Spleen (tissue), 11 donors: ENCODE data around the gene PRDX2. TPM values are rescaled to one million over a fixed set of nuclear protein-coding genes. Genes with fewer than 3 reads are reported as not detected.
"Not testable (repeated sequence)": the region's sequence is repeated elsewhere in the genome, so short reads cannot be mapped to it uniquely, and the experiment has no call there.

Source experiments
- DNase-seq: peaks from one replicate; pipeline ENCODE4 v3.0.0-alpha.2; 2020
- H3K27ac ChIP-seq, 8 donors: fragments of 200-600 bp; sonication (generic) in 7 of 8; 1 replicate in 4 of 8; 2 replicates in 4 of 8; pipeline versions ENCODE4 v1.5.0 to v1.8.0; 2016 to 2021; ENCODE audit warnings: inconsistent platforms in 4 of 8, mild to moderate bottlenecking in 4 of 8, moderate library complexity in 1 of 8
- H3K27me3 ChIP-seq, 7 donors: fragments of 200-600 bp; sonication (generic) in 6 of 7; replicated peaks in 1 of 7; 1 replicate in 4 of 7; 2 replicates in 3 of 7; pipeline versions ENCODE4 v1.5.0 to v1.8.0; 2016 to 2021; ENCODE audit warnings: inconsistent platforms in 3 of 7, mild to moderate bottlenecking in 1 of 7
- H3K36me3 ChIP-seq, 6 donors: fragments of 200-600 bp; sonication (generic) in 5 of 6; 1 replicate in 4 of 6; 2 replicates in 2 of 6; pipeline versions ENCODE4 v1.5.0 to v1.8.0; 2016 to 2021; ENCODE audit warnings: inconsistent platforms in 2 of 6
- H3K4me1 ChIP-seq, 6 donors: fragments of 200-600 bp; sonication (generic) in 5 of 6; 1 replicate in 3 of 6; 2 replicates in 3 of 6; pipeline versions ENCODE4 v1.5.0 to v1.8.0; 2016 to 2021; ENCODE audit warnings: inconsistent platforms in 3 of 6
- H3K4me3 ChIP-seq, 8 donors: fragments of 200-600 bp; sonication (generic) in 7 of 8; 1 replicate in 4 of 8; 2 replicates in 4 of 8; pipeline versions ENCODE4 v1.5.0 to v1.8.0; 2016 to 2021; ENCODE audit warnings: inconsistent platforms in 4 of 8, mild to moderate bottlenecking in 4 of 8, moderate library complexity in 2 of 8
- H3K9me3 ChIP-seq, 8 donors: fragments of 200-600 bp; sonication (generic) in 7 of 8; 1 replicate in 4 of 8; 2 replicates in 4 of 8; pipeline versions ENCODE4 v1.5.0 to v1.8.0; 2016 to 2021; ENCODE audit warnings: inconsistent platforms in 4 of 8
- POLR2A ChIP-seq, 3 donors: fragments of 450-650 bp; IDR thresholded peaks; one replicate each; pipeline ENCODE4 v1.5.1; 2017; ENCODE audit warnings: antibody characterized with exemption in 3 of 3, mild to moderate bottlenecking in 1 of 3
- POLR2AphosphoS5 ChIP-seq, 3 donors: sonication (generic); formaldehyde crosslinking; IDR thresholded peaks; one replicate each; pipeline ENCODE4 v1.5.1; 2017; ENCODE audit warnings: antibody characterized with exemption in 3 of 3
- WGBS, 5 donors: extraction: QIAGEN DNeasy Blood & Tissue Kit in 3 of 5; methylation state at CpG; one replicate each; pipeline versions ENCODE4 v1.1.5 to v1.1.7; 2013 to 2018; 5-methylcytosine and 5-hydroxymethylcytosine counted together
- intact Hi-C: fragments of 100-400 bp; cut with DNase I; formaldehyde crosslinking; loops from one replicate; pipeline ENCODE4 v1.15.0; 2023; ENCODE audit warnings: low total_unique reads
- polyA plus RNA-seq, 3 donors: library from polyadenylated mRNA; stranded (reverse); fragments of 200-250 nt; gene quantifications; one replicate each; pipeline ENCODE4 v1.2.1, GENCODE V29; 2013
- total RNA-seq, 7 donors: library from RNA; depleted of rRNA in 3 of 7; stranded (reverse); fragments of >200 nt in 3 of 7; fragmentation: NEBNext Ultra II Directional in 4 of 7; extraction: Animal tissue kit (Norgen Biotek cat#: 25700) in 4 of 7; gene quantifications; one replicate each; pipeline versions ENCODE4 v1.1.0 to v1.2.1, GENCODE V29; 2016 to 2021
- TF ChIP-seq, protein P1 (sequence below), 11 experiments: fragments of 200-600 bp in 7 of 11; fragments of 450-650 bp in 4 of 11; sonication (generic) in 4 of 11; IDR thresholded peaks in 8 of 11; conservative IDR thresholded peaks in 3 of 11; 1 replicate in 7 of 11; 2 replicates in 4 of 11; pipeline versions ENCODE4 v1.4.0 to v1.8.0; 2016 to 2021; ENCODE audit warnings: antibody characterized with exemption in 11 of 11, inconsistent platforms in 4 of 11, mild to moderate bottlenecking in 1 of 11
- donor health status: healthy with polysubstance abuse.
- donor health status: DM: no; HTN: no; CAD: no; lungs with moderate emphysema.
- donor health status: DM: no; HTN: no; CAD: no.
- donor health status: Bipolar disorder and iron deficiency.
- donor health status: healthy.
- donor health status: DM: no; HTN: no; CAD: no.
- donor health status: DM: yes; HTN: yes; CAD: no.

Gene PRDX2
- total and polyA plus RNA-seq, 10 donors, result 78.3 to 203 (median 117) TPM

- Histone ChIP-seq H3K36me3 (no peaks in the 10 kb centered on the region), H3K4me3 (peak overlapping the region in 1 of 8 donors; percentile 30), H3K27ac (no peak overlapping the region), H3K4me1 (peaks cover 0 to 16% (median 8%) of the 10 kb centered on the region in 6 donors), H3K9me3 (peaks cover 0 to 6% (median 0%) of the 10 kb centered on the region in 8 donors), H3K27me3 (peaks cover 0 to 84% (median 57%) of the 10 kb centered on the region in 7 donors)
- no peak for DNase-seq
- 7 to 12% (median 10%) methylated on average over 36 to 46 of the region's 46 CpGs for WGBS, 5 donors
- intact Hi-C loops, result no loop called here
- TF ChIP-seq, protein P1, sequence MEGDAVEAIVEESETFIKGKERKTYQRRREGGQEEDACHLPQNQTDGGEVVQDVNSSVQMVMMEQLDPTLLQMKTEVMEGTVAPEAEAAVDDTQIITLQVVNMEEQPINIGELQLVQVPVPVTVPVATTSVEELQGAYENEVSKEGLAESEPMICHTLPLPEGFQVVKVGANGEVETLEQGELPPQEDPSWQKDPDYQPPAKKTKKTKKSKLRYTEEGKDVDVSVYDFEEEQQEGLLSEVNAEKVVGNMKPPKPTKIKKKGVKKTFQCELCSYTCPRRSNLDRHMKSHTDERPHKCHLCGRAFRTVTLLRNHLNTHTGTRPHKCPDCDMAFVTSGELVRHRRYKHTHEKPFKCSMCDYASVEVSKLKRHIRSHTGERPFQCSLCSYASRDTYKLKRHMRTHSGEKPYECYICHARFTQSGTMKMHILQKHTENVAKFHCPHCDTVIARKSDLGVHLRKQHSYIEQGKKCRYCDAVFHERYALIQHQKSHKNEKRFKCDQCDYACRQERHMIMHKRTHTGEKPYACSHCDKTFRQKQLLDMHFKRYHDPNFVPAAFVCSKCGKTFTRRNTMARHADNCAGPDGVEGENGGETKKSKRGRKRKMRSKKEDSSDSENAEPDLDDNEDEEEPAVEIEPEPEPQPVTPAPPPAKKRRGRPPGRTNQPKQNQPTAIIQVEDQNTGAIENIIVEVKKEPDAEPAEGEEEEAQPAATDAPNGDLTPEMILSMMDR (IDR thresholded peaks at IDR 0.05 in 8 of 11, conservative IDR thresholded peaks at IDR 0.05 in 3 of 11), result peak in 5 of 11 experiments; percentile 27 to 47 (median 34)
- no peak for TF ChIP-seq POLR2A (IDR thresholded peaks at IDR 0.05)
Observed at GRCh38 chr19:12825254-12826131, 23.9 kb upstream of the PRDX2 start.

- H3K27me3 ChIP-seq, result peaks cover 0 to 47% (median 22%) of the 10 kb centered on the region in 7 donors
- 77 to 83% (median 81%) methylated on average over 2 of the region's 2 CpGs for WGBS, 5 donors
Observed at GRCh38 chr19:12821761-12822160, 20.2 kb upstream of the PRDX2 start.

DNA sequence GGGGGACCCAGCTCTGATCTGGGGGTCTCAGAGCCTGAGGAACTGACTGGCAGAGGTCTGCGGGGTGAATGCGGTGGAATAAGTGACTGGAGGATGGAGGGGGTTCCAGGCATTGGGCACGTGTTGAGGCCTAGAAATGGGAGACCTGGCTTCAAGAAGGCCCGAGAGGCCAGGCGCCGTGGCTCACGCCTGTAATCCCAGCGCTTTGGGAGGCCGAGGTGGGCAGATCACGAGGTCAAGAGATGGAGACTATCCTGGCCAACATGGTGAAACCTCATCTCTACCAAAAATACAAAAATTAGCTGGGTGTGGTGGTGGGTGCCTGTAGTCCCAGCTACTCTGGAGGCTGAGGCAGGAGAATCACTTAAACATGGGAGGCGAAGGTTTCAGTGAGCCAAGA is 16.2 kb upstream of the PRDX2 start:
- H3K27ac ChIP-seq, H3K9me3 ChIP-seq, H3K27me3 ChIP-seq, intact Hi-C loops, H3K4me1 ChIP-seq, DNase-seq, H3K4me3 ChIP-seq: not testable (repeated sequence)
- H3K36me3 ChIP-seq, result peaks cover 0 to 21% (median 16%) of the 10 kb centered on the region in 6 donors
- WGBS, 5 donors, result 92 to 97% (median 94%) methylated on average over 11 of the region's 11 CpGs

More at GRCh38 chr19:12821761-12822160, 20.2 kb upstream of the PRDX2 start:
- Histone ChIP-seq H3K9me3 (peaks cover 0 to 6% (median 0%) of the 10 kb centered on the region in 8 donors), H3K4me3 (no peak overlapping the region), H3K4me1 (peaks cover 0 to 9% (median 6%) of the 10 kb centered on the region in 6 donors), H3K36me3 (no peaks in the 10 kb centered on the region), H3K27ac (no peak overlapping the region)
- no peak for DNase-seq
- no peak for TF ChIP-seq POLR2A (IDR thresholded peaks at IDR 0.05)
- intact Hi-C loops, result no loop called here

GRCh38 chr19:12817188-12817587 is 15.6 kb upstream of the PRDX2 start:
- peaks cover 0 to 27% (median 17%) of the 10 kb centered on the region in 6 donors for H3K36me3 ChIP-seq
- H3K9me3 ChIP-seq, H3K27me3 ChIP-seq, intact Hi-C loops, H3K27ac ChIP-seq, H3K4me3 ChIP-seq, H3K4me1 ChIP-seq, DNase-seq: not testable (repeated sequence)
- WGBS, 5 donors, result 92 to 99% (median 93%) methylated on average over 6 of the region's 6 CpGs

GRCh38 chr19:12815088-12815487 is 13.5 kb upstream of the PRDX2 start:
- Histone ChIP-seq H3K4me3 (no peak overlapping the region), H3K36me3 (peaks cover 0 to 48% (median 18%) of the 10 kb centered on the region in 6 donors), H3K27me3 (no peaks in the 10 kb centered on the region), H3K9me3 (no peaks in the 10 kb centered on the region), H3K4me1 (no peaks in the 10 kb centered on the region), H3K27ac (no peak overlapping the region)
- intact Hi-C loops, result no loop called here
- TF ChIP-seq POLR2A (IDR thresholded peaks at IDR 0.05) (no peak), POLR2AphosphoS5 (IDR thresholded peaks at IDR 0.05) (no peak)
- TF ChIP-seq, protein P1 (IDR thresholded peaks at IDR 0.05 in 8 of 11, conservative IDR thresholded peaks at IDR 0.05 in 3 of 11), result no peak
- WGBS, 5 donors, result 91 to 98% (median 95%) methylated on average over 7 of the region's 7 CpGs
- DNase-seq, result no peak
